Neural progenitor cell (in vitro differentiated cells): ENCODE data around the gene TOP2A. TPM values are rescaled to one million over a fixed set of nuclear protein-coding genes. Genes with fewer than 3 reads are reported as not detected.

ENCODE experiments used
- DNase-seq: peaks from one replicate; pipeline ENCODE4 v3.0.0-alpha.2; 2016; ENCODE audit warnings: low spot score
- H2AFZ ChIP-seq: fragments of 200-600 bp; sonication (generic); replicated peaks from 2 replicates; pipeline ENCODE4 v1.6.1; 2016; ENCODE audit warnings: antibody characterized with exemption
- H3F3A ChIP-seq: fragments of 200-600 bp; sonication (generic); 2 replicates; pipeline ENCODE4 v1.6.1; 2016; ENCODE audit warnings: antibody characterized with exemption, low read depth
- H3K27ac ChIP-seq: fragments of 200-600 bp; sonication (generic); 2 replicates; pipeline ENCODE4 v1.5.1; 2016; ENCODE audit warnings: mild to moderate bottlenecking
- H3K27me3 ChIP-seq: fragments of 200-600 bp; sonication (generic); 2 replicates; pipeline ENCODE4 v1.6.1; 2016; ENCODE audit warnings: mild to moderate bottlenecking, moderate library complexity
- H3K36me3 ChIP-seq: fragments of 200-600 bp; sonication (generic); 2 replicates; pipeline ENCODE4 v1.5.1; 2016
- H3K4me1 ChIP-seq: fragments of 200-600 bp; sonication (generic); 2 replicates; pipeline ENCODE4 v1.6.1; 2016; ENCODE audit warnings: mixed run types
- H3K4me2 ChIP-seq: fragments of 200-600 bp; sonication (generic); 2 replicates; pipeline ENCODE4 v1.6.1; 2016
- H3K4me3 ChIP-seq: fragments of 200-600 bp; sonication (generic); 2 replicates; pipeline ENCODE4 v1.5.1; 2016
- H3K79me2 ChIP-seq: fragments of 200-600 bp; sonication (generic); 2 replicates; pipeline ENCODE4 v1.6.1; 2016; ENCODE audit warnings: low read depth
- H3K9ac ChIP-seq: fragments of 200-600 bp; sonication (generic); 2 replicates; pipeline ENCODE4 v1.6.1; 2016
- H3K9me3 ChIP-seq: fragments of 200-600 bp; sonication (generic); 2 replicates; pipeline ENCODE4 v1.5.1; 2016; ENCODE audit warnings: low read depth
- H4K20me1 ChIP-seq: fragments of 200-600 bp; sonication (generic); 2 replicates; pipeline ENCODE4 v1.6.1; 2016; ENCODE audit warnings: low read depth
- H3K27ac Mint-ChIP-seq: 3 replicates; pipeline ENCODE4 v1.8.0; 2021; ENCODE audit warnings: mixed read lengths
- H3K27me3 Mint-ChIP-seq: 2 replicates; pipeline ENCODE4 v1.8.0; 2022; ENCODE audit warnings: low read depth, mild to moderate bottlenecking, inconsistent platforms, moderate library complexity, mixed read lengths; ENCODE audit not compliant: insufficient read depth
- H3K36me3 Mint-ChIP-seq: 3 replicates; pipeline ENCODE4 v1.8.0; 2021; ENCODE audit warnings: mixed read lengths
- H3K4me1 Mint-ChIP-seq: 3 replicates; pipeline ENCODE4 v1.8.0; 2021; ENCODE audit warnings: mixed read lengths
- H3K4me3 Mint-ChIP-seq: 3 replicates; pipeline ENCODE4 v1.8.0; 2021; ENCODE audit warnings: mild to moderate bottlenecking, moderate library complexity, mixed read lengths
- H3K9me3 Mint-ChIP-seq: 3 replicates; pipeline ENCODE4 v1.8.0; 2020; ENCODE audit warnings: mixed read lengths
- EZH2 ChIP-seq: fragments of 200-600 bp; sonication (generic); IDR thresholded peaks from 2 replicates; pipeline ENCODE4 v1.6.1; 2017; ENCODE audit warnings: antibody characterized with exemption, mild to moderate bottlenecking, moderate library complexity
- EZH2phosphoT487 ChIP-seq: fragments of 200-600 bp; sonication (generic); IDR thresholded peaks from 2 replicates; pipeline ENCODE4 v1.6.1; 2017; ENCODE audit warnings: antibody characterized with exemption
- total RNA-seq: library from RNA; depleted of rRNA; stranded (reverse); fragments of >200 nt; gene quantifications from 2 replicates; pipeline ENCODE4 v1.2.3, GENCODE V29; 2015; ENCODE audit warnings: low replicate concordance
- TF ChIP-seq, protein P1 (sequence below): fragments of 200-600 bp; sonication (generic); IDR thresholded peaks from 2 replicates; pipeline ENCODE4 v1.5.1; 2017; ENCODE audit warnings: antibody characterized with exemption, mild to moderate bottlenecking

The TOP2A gene
- total RNA-seq, 1 donor from 2014 or later: 968 TPM

DNA sequence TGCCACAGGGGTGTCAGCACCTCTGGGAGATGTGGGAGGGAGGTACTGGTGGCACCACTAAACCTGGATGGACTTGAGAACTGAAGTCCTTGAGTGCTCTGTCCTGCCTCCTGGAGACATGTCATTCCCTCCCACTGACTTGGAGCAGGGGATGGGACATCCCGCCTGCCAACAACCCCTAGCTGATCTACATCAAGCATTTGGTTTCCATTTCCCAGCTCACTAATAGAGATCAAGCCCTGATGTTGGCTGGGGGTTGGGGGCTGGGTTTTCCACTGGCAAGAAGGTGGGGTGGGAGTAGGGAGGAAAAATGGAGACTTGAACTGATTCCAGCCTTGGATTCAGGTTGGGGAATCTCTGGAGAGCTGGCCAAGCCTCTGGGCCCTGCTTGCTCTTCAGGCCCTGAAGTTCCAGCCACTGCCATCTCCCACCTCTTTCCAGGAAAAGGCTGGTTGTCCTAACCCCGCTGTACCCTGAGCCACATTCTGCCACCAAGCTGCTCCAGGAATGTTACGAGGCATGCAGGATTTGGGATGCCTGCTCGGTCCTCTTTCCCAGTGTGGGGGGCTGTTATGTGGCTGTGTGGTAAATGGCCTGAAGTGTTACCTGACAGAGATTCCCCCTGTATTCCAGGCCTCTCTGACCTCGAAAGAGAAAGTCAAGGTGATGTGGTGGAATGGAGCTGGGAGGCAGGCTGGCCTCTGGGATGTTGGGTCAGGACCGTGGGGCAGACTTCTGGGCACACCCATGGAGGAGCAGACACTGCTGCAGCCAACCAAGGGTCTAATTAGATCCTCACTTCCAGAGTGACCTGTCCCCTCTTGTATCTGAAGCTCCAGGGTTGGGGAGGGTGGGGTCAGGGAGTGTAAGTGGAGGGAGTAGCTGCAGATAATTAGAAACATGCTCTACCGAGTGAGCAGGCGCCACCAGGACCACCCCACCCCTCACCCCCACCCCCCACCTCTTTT lies 42.2 kb upstream of the TOP2A start:
- H3F3A ChIP-seq: no peaks in the 10 kb centered on the region
- Mint-ChIP-seq H3K36me3 (peaks cover 10% of the 10 kb centered on the region), H3K27ac (no peak overlapping the region), H3K27me3 (peaks cover 5% of the 10 kb centered on the region), H3K9me3 (no peaks in the 10 kb centered on the region), H3K4me3 (no peak overlapping the region), H3K4me1 (peaks cover 46% of the 10 kb centered on the region)
- no peaks in the 10 kb centered on the region for H4K20me1 ChIP-seq
- no peak for DNase-seq
- no peak overlapping the region for H3K27ac ChIP-seq
- H3K4me3 ChIP-seq: no peak overlapping the region
- H3K9me3 ChIP-seq: no peaks in the 10 kb centered on the region
- H3K4me2 ChIP-seq: no peak overlapping the region
- H3K79me2 ChIP-seq: no peaks in the 10 kb centered on the region
- peaks cover 16% of the 10 kb centered on the region for H3K4me1 ChIP-seq
- no peaks in the 10 kb centered on the region for H3K36me3 ChIP-seq
- H3K9ac ChIP-seq: no peak overlapping the region
- no peak overlapping the region for H2AFZ ChIP-seq
- TF ChIP-seq, protein P1, sequence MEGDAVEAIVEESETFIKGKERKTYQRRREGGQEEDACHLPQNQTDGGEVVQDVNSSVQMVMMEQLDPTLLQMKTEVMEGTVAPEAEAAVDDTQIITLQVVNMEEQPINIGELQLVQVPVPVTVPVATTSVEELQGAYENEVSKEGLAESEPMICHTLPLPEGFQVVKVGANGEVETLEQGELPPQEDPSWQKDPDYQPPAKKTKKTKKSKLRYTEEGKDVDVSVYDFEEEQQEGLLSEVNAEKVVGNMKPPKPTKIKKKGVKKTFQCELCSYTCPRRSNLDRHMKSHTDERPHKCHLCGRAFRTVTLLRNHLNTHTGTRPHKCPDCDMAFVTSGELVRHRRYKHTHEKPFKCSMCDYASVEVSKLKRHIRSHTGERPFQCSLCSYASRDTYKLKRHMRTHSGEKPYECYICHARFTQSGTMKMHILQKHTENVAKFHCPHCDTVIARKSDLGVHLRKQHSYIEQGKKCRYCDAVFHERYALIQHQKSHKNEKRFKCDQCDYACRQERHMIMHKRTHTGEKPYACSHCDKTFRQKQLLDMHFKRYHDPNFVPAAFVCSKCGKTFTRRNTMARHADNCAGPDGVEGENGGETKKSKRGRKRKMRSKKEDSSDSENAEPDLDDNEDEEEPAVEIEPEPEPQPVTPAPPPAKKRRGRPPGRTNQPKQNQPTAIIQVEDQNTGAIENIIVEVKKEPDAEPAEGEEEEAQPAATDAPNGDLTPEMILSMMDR: no peak
- TF ChIP-seq EZH2phosphoT487 (no peak), EZH2 (no peak)
- H3K27me3 ChIP-seq: no peaks in the 10 kb centered on the region

DNA sequence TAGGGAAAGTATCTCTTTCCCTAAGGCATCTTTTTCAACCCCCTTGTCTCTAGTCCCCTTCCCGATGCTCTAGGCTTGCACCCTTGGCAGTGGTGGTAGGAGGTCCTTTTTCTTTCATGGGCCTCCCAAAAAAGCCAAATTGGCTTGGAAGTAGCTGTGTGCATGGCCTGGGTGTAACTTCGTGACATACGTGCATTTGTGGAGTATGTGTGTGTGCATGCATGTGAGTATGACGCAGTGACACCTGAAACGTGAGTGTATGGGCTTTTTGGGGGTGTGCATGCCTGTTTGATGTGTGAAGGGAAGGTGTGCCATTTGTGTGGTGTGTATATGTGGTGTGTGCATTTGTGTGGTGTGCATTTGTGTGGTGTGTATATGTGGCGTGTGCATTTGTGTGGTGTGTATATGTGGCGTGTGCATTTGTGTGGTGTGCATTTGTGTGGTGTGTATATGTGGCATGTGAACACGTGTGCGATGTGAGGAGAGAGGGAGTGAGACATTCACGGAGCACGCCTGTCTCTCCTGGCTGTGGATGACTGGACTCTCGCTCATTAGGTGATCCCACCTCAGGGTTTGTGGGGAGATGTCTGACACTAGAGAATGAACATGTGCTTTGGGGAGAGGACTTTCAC lies 41.3 kb upstream of the TOP2A start:
- H3K9me3 Mint-ChIP-seq: no peaks in the 10 kb centered on the region
- Histone ChIP-seq H3F3A (no peaks in the 10 kb centered on the region), H3K4me2 (no peak overlapping the region), H3K9me3 (no peaks in the 10 kb centered on the region), H3K4me3 (no peak overlapping the region), H3K9ac (no peak overlapping the region), H3K79me2 (no peaks in the 10 kb centered on the region), H2AFZ (no peak overlapping the region), H3K4me1 (peaks cover 16% of the 10 kb centered on the region), H3K36me3 (no peaks in the 10 kb centered on the region), H3K27me3 (no peaks in the 10 kb centered on the region), H3K27ac (no peak overlapping the region), H4K20me1 (no peaks in the 10 kb centered on the region)
- H3K4me3 Mint-ChIP-seq: no peak overlapping the region
- peaks cover 42% of the 10 kb centered on the region for H3K4me1 Mint-ChIP-seq
- peaks cover 5% of the 10 kb centered on the region for H3K27me3 Mint-ChIP-seq
- TF ChIP-seq, protein P1: no peak
- no peak for TF ChIP-seq EZH2
- no peak overlapping the region for H3K27ac Mint-ChIP-seq
- H3K36me3 Mint-ChIP-seq: peaks cover 14% of the 10 kb centered on the region
- no peak for DNase-seq

DNA sequence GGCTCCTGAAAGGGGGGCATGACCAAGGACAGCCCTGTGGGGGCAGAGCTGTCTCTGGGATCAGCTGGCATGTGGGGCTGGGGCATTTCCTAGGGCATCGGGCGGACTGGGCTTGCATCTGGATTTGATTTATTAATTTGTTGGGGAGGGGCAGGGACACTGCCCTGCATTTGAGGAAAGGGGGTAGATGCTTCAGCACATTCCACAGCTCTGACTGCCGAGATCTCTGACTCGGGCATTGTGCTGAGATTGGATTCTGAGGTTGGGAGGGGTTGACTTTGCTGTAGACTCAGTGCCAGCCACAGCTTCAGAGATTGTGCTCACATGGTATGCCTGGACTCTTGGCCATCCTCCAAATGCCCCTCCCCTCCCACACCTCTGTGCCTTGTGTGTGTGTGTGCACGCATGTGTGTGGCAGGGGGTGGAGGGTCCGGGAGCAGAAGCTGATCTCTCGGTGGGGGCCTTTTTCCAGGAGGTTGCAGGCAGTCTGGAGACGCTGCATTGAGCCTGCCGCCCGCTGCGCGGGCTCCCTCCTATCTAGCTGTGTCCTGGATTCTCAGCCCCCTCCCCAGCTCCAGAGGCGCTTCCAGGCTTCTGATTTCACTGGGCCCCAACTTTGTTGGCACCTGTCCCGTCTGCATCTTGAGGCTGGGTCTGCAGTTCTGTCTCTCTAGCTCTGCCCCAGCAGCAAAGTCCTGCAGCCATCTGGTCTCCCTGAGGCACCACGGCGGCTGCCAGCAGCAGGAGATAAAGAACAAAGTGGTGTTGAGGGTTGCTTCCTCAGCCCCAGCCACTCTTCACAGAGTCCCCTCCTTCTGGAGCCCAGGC lies 40.5 kb upstream of the TOP2A start:
- Histone ChIP-seq H2AFZ (no peak overlapping the region), H3K4me2 (no peak overlapping the region), H3K36me3 (no peaks in the 10 kb centered on the region), H3F3A (no peaks in the 10 kb centered on the region), H3K27me3 (no peaks in the 10 kb centered on the region), H3K9me3 (no peaks in the 10 kb centered on the region), H4K20me1 (no peaks in the 10 kb centered on the region), H3K4me1 (peaks cover 16% of the 10 kb centered on the region), H3K79me2 (no peaks in the 10 kb centered on the region), H3K4me3 (no peak overlapping the region), H3K27ac (no peak overlapping the region), H3K9ac (no peak overlapping the region)
- TF ChIP-seq, protein P1: no peak
- TF ChIP-seq EZH2 (no peak), EZH2phosphoT487 (no peak)
- peaks cover 4% of the 10 kb centered on the region for H3K27me3 Mint-ChIP-seq
- no peaks in the 10 kb centered on the region for H3K9me3 Mint-ChIP-seq
- peaks cover 38% of the 10 kb centered on the region for H3K4me1 Mint-ChIP-seq
- peak overlapping the region; percentile 72 for H3K27ac Mint-ChIP-seq
- no peak overlapping the region for H3K4me3 Mint-ChIP-seq
- DNase-seq: no peak
- H3K36me3 Mint-ChIP-seq: peaks cover 15% of the 10 kb centered on the region
